ENCODE data around the gene HMCN1. TPM values are rescaled to one million over a fixed set of nuclear protein-coding genes. Genes with fewer than 3 reads are reported as not detected.
A peak's percentile ranks its signal among the peaks of the same experiment; 100 is the strongest.
"Not testable (repeated sequence)": the region's sequence is repeated elsewhere in the genome, so short reads cannot be mapped to it uniquely, and the experiment has no call there.

Gene HMCN1
- total RNA-seq, 2 donors from 2014 or later: 10.4 to 22.3 TPM

GRCh38 chr1:186188004-186188539 is 453.9 kb downstream of the HMCN1 start:
- no peak for ATAC-seq
- intact Hi-C loops (cut with DNase I): no loop called here
- no peak for DNase-seq

- no peak for ATAC-seq
- intact Hi-C loops (cut with DNase I): no loop called here
- DNase-seq: no peak
Observed at GRCh38 chr1:186188736-186189135, 454.5 kb downstream of the HMCN1 start.

GRCh38 chr1:186189156-186189555 is 455.0 kb downstream of the HMCN1 start:
- intact Hi-C loops (cut with DNase I): no loop called here
- DNase-seq (no peak), ATAC-seq (no peak)

GRCh38 chr1:186191511-186191910 is 457.3 kb downstream of the HMCN1 start:
- intact Hi-C loops (cut with DNase I): no loop called here
- no peak for DNase-seq
- ATAC-seq: no peak

- no peak for DNase-seq
- no peak for ATAC-seq
- intact Hi-C loops (cut with DNase I): no loop called here
Observed at GRCh38 chr1:186193224-186193623, 459.0 kb downstream of the HMCN1 start.

- intact Hi-C loops (cut with DNase I): no loop called here
- ATAC-seq: no peak
Observed at GRCh38 chr1:186194107-186194756, 460.0 kb downstream of the HMCN1 start.

GRCh38 chr1:186195377-186195931 is 461.3 kb downstream of the HMCN1 start:
- ATAC-seq: no peak
- intact Hi-C loops (cut with DNase I): no loop called here
- DNase-seq: no peak

More at GRCh38 chr1:186194107-186194756, 460.0 kb downstream of the HMCN1 start:
- DNase-seq: no peak

- intact Hi-C loops (cut with DNase I): no loop called here
- ATAC-seq (peak; percentile 87 to 96), DNase-seq (peak; percentile 61)
Observed at GRCh38 chr1:186202271-186202764, 468.1 kb downstream of the HMCN1 start.

GRCh38 chr1:186202776-186203175 is 468.6 kb downstream of the HMCN1 start:
- no peak for DNase-seq
- intact Hi-C loops (cut with DNase I): no loop called here
- no peak for ATAC-seq

- ATAC-seq (no peak), DNase-seq (no peak)
- intact Hi-C loops (cut with DNase I): no loop called here
Observed at GRCh38 chr1:186206048-186206570, 471.9 kb downstream of the HMCN1 start.

GRCh38 chr1:186207391-186208085 is 473.3 kb downstream of the HMCN1 start:
- ATAC-seq (peak in 1 of 2 donors; percentile 40), DNase-seq (no peak)
- intact Hi-C loops (cut with DNase I): no loop called here

GRCh38 chr1:186208405-186209129 is 474.4 kb downstream of the HMCN1 start:
- DNase-seq: no peak
- peak in 1 of 2 donors; percentile 63 for ATAC-seq
- intact Hi-C loops (cut with DNase I): no loop called here

- ATAC-seq (no peak), DNase-seq (no peak)
- intact Hi-C loops (cut with DNase I): loop anchor here in 1 of 2 donors (5.0 kb wide), 1 partner anchor 398 kb away; no protein-coding TSS in a partner anchor
Observed at GRCh38 chr1:186210258-186210657, 476.1 kb downstream of the HMCN1 start.

GRCh38 chr1:186211583-186211982 is 477.4 kb downstream of the HMCN1 start:
- intact Hi-C loops (cut with DNase I): loop anchor here in 1 of 2 donors (5.0 kb wide), 1 partner anchor 399 kb away; no protein-coding TSS in a partner anchor
- not testable (repeated sequence) for ATAC-seq, DNase-seq

GRCh38 chr1:186212568-186213224 is 478.5 kb downstream of the HMCN1 start:
- intact Hi-C loops (cut with DNase I): loop anchor here (1.0 to 5.0 kb wide), 3 partner anchors 400 to 492 kb away; no protein-coding TSS in a partner anchor

GRCh38 chr1:186213225-186213607 is 479.0 kb downstream of the HMCN1 start:
- DNase-seq (no peak), ATAC-seq (peak in 1 of 2 donors; percentile 37)
- intact Hi-C loops (cut with DNase I): loop anchor here (2.0 to 5.0 kb wide), 2 partner anchors 400 to 401 kb away; no protein-coding TSS in a partner anchor

More at GRCh38 chr1:186212568-186213224, 478.5 kb downstream of the HMCN1 start:
- ATAC-seq (peak; percentile 90 to 98), DNase-seq (peak; percentile 28)

- intact Hi-C loops (cut with DNase I): loop anchor here in 1 of 2 donors (5.0 kb wide), 1 partner anchor 402 kb away; no protein-coding TSS in a partner anchor
- DNase-seq (no peak), ATAC-seq (no peak)
Observed at GRCh38 chr1:186214791-186215190, 480.6 kb downstream of the HMCN1 start.

GRCh38 chr1:186215636-186216035 is 481.4 kb downstream of the HMCN1 start:
- ATAC-seq (no peak), DNase-seq (no peak)
- intact Hi-C loops (cut with DNase I): no loop called here
